Activated CD4-positive, alpha-beta T cell treated with anti-CD3 and anti-CD28 coated beads, Interleukin-2, amount 50 U/mL, for 16 hours (primary cell): ENCODE data around the gene MYO3B.
A peak's percentile ranks its signal among the peaks of the same experiment; 100 is the strongest.
"Not testable (repeated sequence)": the region's sequence is repeated elsewhere in the genome, so short reads cannot be mapped to it uniquely, and the experiment has no call there.

Experiments
- DNase-seq: peaks from one replicate; pipeline ENCODE4 v3.0.0-alpha.2; 2020

Gene MYO3B

GRCh38 chr2:170163411-170164065, 14.4 kb upstream of the MYO3B start:
- DNase-seq: no peak

GRCh38 chr2:170165129-170165528, 12.8 kb upstream of the MYO3B start:
- DNase-seq: no peak

- DNase-seq: no peak
Measured at GRCh38 chr2:170166735-170167134, 11.2 kb upstream of the MYO3B start.

GRCh38 chr2:170170281-170171040, 7.5 kb upstream of the MYO3B start:
- no peak for DNase-seq

GRCh38 chr2:170176212-170176611, 1.7 kb upstream of the MYO3B start:
- no peak for DNase-seq

- peak; percentile 18 for DNase-seq
Measured at GRCh38 chr2:170180031-170180566, 2.2 kb downstream of the MYO3B start.

- no peak for DNase-seq
Measured at GRCh38 chr2:170181602-170182001, 3.7 kb downstream of the MYO3B start.

- no peak for DNase-seq
Measured at GRCh38 chr2:170185319-170185718, 7.4 kb downstream of the MYO3B start.

GRCh38 chr2:170189757-170190156, 11.8 kb downstream of the MYO3B start:
- DNase-seq: no peak

GRCh38 chr2:170190172-170190571, 12.2 kb downstream of the MYO3B start:
- DNase-seq: no peak

- DNase-seq: no peak
Measured at GRCh38 chr2:170191166-170191866, 13.4 kb downstream of the MYO3B start.

GRCh38 chr2:170196963-170197362, 19.0 kb downstream of the MYO3B start:
- no peak for DNase-seq

GRCh38 chr2:170201275-170201674, 23.3 kb downstream of the MYO3B start:
- DNase-seq: no peak

- DNase-seq: no peak
Measured at GRCh38 chr2:170201734-170202393, 23.9 kb downstream of the MYO3B start.

- DNase-seq: no peak
Measured at GRCh38 chr2:170202437-170202836, 24.5 kb downstream of the MYO3B start.

GRCh38 chr2:170204298-170204951, 26.5 kb downstream of the MYO3B start:
- no peak for DNase-seq

GRCh38 chr2:170206246-170206645, 28.3 kb downstream of the MYO3B start:
- DNase-seq: no peak

- no peak for DNase-seq
Measured at GRCh38 chr2:170206805-170207407, 29.0 kb downstream of the MYO3B start.

- no peak for DNase-seq
Measured at GRCh38 chr2:170207901-170208300, 30.0 kb downstream of the MYO3B start.

- DNase-seq: no peak
Measured at GRCh38 chr2:170208967-170209366, 31.0 kb downstream of the MYO3B start.

GRCh38 chr2:170212625-170213280, 34.8 kb downstream of the MYO3B start:
- no peak for DNase-seq

GRCh38 chr2:170213281-170213625, 35.3 kb downstream of the MYO3B start:
- DNase-seq: not testable (repeated sequence)
